ENCODE measurements around the gene FAHD2A.
"Not testable (repeated sequence)": the region's sequence is repeated elsewhere in the genome, so short reads cannot be mapped to it uniquely, and the experiment has no call there.

The FAHD2A gene

DNA sequence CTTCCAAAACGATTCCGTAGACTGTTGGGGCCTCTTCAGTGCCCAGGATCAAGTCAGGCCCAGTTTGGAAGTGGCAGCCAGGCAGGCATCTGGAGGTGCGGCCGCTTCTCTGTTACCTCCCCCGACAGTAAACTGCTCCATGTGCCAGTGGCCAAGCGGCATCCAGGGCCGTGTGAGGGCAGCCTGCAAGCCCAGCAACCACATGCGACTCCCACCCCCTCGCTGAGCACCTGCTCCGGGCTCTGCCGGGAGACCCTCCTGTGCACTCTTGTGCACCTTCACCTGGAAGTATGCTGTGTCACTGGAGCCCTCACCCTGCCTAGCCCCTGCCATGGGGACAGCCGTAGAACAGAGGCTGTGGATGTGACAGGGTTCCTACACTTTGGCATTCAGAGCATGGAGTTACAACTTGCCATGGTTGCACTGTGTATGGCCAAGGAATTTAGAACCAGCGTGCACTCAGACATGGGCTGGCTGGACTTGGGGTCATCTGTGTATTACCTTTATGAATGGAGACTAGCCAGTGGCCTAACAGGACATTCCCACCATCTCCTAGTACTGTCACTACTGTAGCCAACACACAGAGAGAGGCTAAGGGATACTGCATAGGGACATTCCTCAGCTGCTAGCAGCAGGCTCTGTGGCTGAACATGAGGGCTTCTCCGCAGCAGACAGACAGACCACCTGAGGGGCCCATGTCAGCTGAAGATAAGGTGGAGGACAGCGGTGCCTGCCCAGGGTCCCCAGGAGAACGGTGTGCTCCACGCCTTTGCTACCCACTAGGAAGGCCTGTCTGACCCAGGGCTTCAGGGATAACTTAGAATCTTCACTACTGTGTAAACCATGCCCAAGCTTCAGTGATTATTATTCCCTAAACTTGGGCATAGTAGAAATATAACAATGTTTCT is 25.0 kb upstream of the FAHD2A start:
- no peak overlapping the region for H3K27ac ChIP-seq (ENCODE audit: low read length)
- H3K27me3 ChIP-seq (ENCODE audit: control insufficient read depth, insufficient read depth, low read length) = no peaks in the 10 kb centered on the region
- H3K9me3 ChIP-seq (ENCODE audit: control insufficient read depth, low read depth, low read length) = no peaks in the 10 kb centered on the region
- no peak overlapping the region for H3K4me3 ChIP-seq (ENCODE audit: low read length)
- no peaks in the 10 kb centered on the region for H3K4me1 ChIP-seq (ENCODE audit: control insufficient read depth, low read depth, low read length)
- H3K9ac ChIP-seq (ENCODE audit: low read length) = no peak overlapping the region
- no peaks in the 10 kb centered on the region for H3K36me3 ChIP-seq (ENCODE audit: control insufficient read depth, low read depth, low read length)

DNA sequence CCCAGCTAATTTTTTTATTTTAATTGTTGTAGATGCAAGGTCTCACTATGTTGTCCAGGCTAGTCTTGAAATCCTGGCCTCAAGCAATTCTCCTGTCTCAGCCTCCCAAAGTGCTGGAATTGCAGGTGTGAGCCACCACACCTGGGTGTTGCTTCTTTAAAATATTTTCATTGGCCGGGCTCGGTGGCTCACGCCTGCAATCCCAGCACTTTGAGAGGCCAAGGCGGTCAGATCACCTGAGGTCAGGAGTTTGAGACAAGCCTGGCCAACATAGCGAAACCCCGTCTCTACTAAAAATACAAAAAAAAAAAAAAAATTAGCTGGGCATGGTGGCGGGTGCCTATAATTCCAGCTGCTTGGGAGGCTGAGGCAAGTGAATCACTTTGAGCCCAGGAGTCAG is 24.2 kb upstream of the FAHD2A start:
- H3K4me3 ChIP-seq (ENCODE audit: low read length); H3K9me3 ChIP-seq (ENCODE audit: control insufficient read depth, low read depth, low read length); H3K4me1 ChIP-seq (ENCODE audit: control insufficient read depth, low read depth, low read length); H3K9ac ChIP-seq (ENCODE audit: low read length); H3K27ac ChIP-seq (ENCODE audit: low read length); H3K27me3 ChIP-seq (ENCODE audit: control insufficient read depth, insufficient read depth, low read length); H3K36me3 ChIP-seq (ENCODE audit: control insufficient read depth, low read depth, low read length): not testable (repeated sequence)

DNA sequence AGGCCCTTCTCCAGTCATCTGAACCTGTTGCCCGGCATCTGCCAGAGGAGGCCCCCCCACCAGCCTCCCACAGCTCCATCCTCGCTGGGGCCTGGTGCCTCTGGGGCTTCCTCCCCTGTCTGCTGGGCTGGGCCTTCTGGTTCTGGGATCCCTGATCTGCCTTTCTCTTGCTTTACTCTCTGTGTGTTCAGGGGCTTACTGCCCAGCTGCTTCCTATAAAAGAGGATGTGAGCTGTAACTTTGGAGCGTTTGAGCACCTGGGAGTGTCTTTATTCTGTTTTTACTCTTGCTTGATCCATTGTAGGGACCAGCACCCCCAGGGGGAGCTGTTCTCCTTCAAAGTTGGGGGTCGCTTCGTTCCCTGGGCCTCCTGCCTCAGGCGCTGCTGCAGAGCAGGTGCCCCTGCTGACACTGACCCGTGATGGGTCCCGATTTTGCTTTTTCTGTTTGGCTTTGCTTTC is 23.1 kb upstream of the FAHD2A start:
- H3K9me3 ChIP-seq (ENCODE audit: control insufficient read depth, low read depth, low read length) = no peaks in the 10 kb centered on the region
- H3K9ac ChIP-seq (ENCODE audit: low read length) = no peak overlapping the region
- no peaks in the 10 kb centered on the region for H3K36me3 ChIP-seq (ENCODE audit: control insufficient read depth, low read depth, low read length)
- no peaks in the 10 kb centered on the region for H3K4me1 ChIP-seq (ENCODE audit: control insufficient read depth, low read depth, low read length)
- H3K4me3 ChIP-seq (ENCODE audit: low read length) = no peak overlapping the region
- no peaks in the 10 kb centered on the region for H3K27me3 ChIP-seq (ENCODE audit: control insufficient read depth, insufficient read depth, low read length)
- H3K27ac ChIP-seq (ENCODE audit: low read length) = no peak overlapping the region

DNA sequence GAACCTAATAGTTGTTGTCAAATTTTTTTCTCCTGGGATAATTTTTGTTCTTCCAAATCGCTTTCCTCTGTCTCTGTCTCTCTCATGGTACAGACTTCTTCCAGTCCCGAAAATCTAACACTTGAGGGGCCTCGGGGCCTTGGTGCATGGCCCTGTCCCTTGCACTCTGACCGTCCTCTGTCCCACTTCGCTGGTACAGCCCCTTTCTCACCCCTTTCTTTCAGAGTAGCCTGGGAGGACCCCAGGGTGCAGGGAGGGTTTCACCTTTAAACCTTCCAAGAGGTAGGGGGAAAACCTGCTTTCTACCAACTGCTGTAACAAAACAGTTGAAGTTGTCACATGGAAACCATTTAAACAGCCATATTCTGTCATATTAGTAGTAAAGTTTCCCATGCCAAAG is 22.2 kb upstream of the FAHD2A start:
- Histone ChIP-seq H3K9me3 (ENCODE audit: control insufficient read depth, low read depth, low read length) (no peaks in the 10 kb centered on the region), H3K4me3 (ENCODE audit: low read length) (no peak overlapping the region)

DNA sequence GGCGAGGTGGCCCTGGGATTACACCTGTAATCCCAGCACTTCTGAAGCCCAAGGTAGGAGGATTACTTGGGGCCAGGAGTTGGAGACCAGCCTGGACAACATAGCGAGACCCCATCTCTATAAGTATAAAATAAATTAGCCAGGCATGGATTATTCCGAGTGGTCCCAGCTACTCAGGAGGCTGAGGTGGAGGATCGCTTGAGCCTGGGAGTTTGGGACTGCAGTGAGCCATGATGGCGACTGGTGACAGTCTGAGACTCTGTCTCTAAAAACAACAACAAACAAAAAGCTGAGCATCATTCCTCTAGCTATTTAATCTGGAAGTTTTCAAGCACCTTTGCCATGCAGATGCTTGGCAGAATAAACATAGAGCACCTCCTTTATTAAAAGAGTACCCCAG is 21.8 kb upstream of the FAHD2A start:
- H3K9ac ChIP-seq (ENCODE audit: low read length) = no peak overlapping the region
- H3K4me1 ChIP-seq (ENCODE audit: control insufficient read depth, low read depth, low read length) = no peaks in the 10 kb centered on the region
- no peak overlapping the region for H3K4me3 ChIP-seq (ENCODE audit: low read length)
- H3K27me3 ChIP-seq (ENCODE audit: control insufficient read depth, insufficient read depth, low read length) = no peaks in the 10 kb centered on the region
- no peaks in the 10 kb centered on the region for H3K36me3 ChIP-seq (ENCODE audit: control insufficient read depth, low read depth, low read length)
- H3K27ac ChIP-seq (ENCODE audit: low read length) = no peak overlapping the region
- H3K9me3 ChIP-seq (ENCODE audit: control insufficient read depth, low read depth, low read length) = no peaks in the 10 kb centered on the region

More for the DNA sequence above, 22.2 kb upstream of the FAHD2A start:
- H3K36me3 ChIP-seq (ENCODE audit: control insufficient read depth, low read depth, low read length) = no peaks in the 10 kb centered on the region
- H3K4me1 ChIP-seq (ENCODE audit: control insufficient read depth, low read depth, low read length) = no peaks in the 10 kb centered on the region
- no peaks in the 10 kb centered on the region for H3K27me3 ChIP-seq (ENCODE audit: control insufficient read depth, insufficient read depth, low read length)
- H3K9ac ChIP-seq (ENCODE audit: low read length) = no peak overlapping the region
- H3K27ac ChIP-seq (ENCODE audit: low read length) = no peak overlapping the region

DNA sequence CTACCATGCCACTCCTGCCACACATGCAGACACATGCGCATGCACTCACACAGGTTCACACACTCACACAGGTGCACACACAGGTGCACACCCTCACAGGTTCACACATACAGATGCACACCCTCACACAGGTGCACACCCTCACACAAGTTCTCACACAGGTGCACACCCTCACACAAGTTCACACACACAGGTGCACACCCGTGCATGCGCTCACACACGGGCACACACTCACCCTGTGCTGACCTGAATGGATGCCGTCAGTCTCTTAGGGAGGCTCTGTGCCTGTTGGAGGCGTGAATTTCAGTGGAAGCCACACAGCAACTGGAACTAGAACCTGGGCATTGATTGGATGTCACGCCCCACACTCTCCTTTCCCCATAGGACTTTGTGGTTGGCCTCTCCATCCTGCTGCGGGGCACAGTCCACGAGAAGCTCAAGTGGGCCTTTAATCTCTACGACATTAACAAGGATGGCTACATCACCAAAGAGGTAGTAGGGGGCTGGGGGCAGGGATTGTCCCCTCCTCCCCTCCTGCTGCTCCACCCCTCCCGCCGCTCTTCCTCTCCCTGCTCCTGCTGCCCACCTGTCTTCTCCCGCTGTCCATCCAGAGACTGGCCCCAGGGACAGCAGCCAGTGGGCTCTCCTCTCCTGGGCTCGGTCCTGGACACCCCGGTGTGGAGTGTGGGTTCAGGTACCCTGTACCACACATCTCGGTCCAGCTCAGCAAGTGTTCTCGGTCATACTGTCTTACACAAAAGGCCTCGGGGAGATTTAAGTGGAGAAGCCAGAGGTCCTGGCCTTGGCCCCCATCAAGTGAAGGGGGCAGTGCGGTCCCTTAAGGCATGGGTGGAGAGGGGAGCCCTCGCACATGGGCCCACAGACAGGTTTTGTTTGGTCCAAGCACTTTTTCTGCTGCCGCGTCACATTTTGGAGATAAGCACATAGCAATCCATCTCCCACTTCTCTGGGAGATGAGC is 21.0 kb upstream of the FAHD2A start:
- Histone ChIP-seq H3K36me3 (ENCODE audit: control insufficient read depth, low read depth, low read length) (no peaks in the 10 kb centered on the region), H3K9me3 (ENCODE audit: control insufficient read depth, low read depth, low read length) (no peaks in the 10 kb centered on the region), H3K9ac (ENCODE audit: low read length) (no peak overlapping the region), H3K27me3 (ENCODE audit: control insufficient read depth, insufficient read depth, low read length) (no peaks in the 10 kb centered on the region), H3K4me1 (ENCODE audit: control insufficient read depth, low read depth, low read length) (no peaks in the 10 kb centered on the region), H3K4me3 (ENCODE audit: low read length) (no peak overlapping the region), H3K27ac (ENCODE audit: low read length) (no peak overlapping the region)

DNA sequence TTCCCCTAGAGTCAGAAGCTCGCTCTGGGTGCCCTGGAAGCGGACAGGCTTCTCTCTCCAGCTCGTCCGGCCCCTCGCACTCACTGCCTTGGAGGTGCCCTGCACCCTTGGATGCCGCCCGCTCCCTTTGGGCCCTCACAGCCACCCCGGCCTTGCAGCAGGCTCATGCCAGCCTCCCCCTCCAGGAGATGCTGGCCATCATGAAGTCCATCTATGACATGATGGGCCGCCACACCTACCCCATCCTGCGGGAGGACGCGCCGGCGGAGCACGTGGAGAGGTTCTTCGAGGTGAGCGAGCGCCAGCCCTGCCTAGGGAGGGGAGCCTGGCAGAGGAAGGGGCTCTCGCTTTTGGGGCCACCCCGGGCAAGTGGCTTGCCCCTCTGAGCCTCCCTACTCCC is 20.3 kb upstream of the FAHD2A start:
- Histone ChIP-seq H3K27me3 (ENCODE audit: control insufficient read depth, insufficient read depth, low read length) (no peaks in the 10 kb centered on the region), H3K4me3 (ENCODE audit: low read length) (no peak overlapping the region), H3K27ac (ENCODE audit: low read length) (no peak overlapping the region), H3K9ac (ENCODE audit: low read length) (no peak overlapping the region), H3K36me3 (ENCODE audit: control insufficient read depth, low read depth, low read length) (no peaks in the 10 kb centered on the region), H3K9me3 (ENCODE audit: control insufficient read depth, low read depth, low read length) (no peaks in the 10 kb centered on the region), H3K4me1 (ENCODE audit: control insufficient read depth, low read depth, low read length) (no peaks in the 10 kb centered on the region)

DNA sequence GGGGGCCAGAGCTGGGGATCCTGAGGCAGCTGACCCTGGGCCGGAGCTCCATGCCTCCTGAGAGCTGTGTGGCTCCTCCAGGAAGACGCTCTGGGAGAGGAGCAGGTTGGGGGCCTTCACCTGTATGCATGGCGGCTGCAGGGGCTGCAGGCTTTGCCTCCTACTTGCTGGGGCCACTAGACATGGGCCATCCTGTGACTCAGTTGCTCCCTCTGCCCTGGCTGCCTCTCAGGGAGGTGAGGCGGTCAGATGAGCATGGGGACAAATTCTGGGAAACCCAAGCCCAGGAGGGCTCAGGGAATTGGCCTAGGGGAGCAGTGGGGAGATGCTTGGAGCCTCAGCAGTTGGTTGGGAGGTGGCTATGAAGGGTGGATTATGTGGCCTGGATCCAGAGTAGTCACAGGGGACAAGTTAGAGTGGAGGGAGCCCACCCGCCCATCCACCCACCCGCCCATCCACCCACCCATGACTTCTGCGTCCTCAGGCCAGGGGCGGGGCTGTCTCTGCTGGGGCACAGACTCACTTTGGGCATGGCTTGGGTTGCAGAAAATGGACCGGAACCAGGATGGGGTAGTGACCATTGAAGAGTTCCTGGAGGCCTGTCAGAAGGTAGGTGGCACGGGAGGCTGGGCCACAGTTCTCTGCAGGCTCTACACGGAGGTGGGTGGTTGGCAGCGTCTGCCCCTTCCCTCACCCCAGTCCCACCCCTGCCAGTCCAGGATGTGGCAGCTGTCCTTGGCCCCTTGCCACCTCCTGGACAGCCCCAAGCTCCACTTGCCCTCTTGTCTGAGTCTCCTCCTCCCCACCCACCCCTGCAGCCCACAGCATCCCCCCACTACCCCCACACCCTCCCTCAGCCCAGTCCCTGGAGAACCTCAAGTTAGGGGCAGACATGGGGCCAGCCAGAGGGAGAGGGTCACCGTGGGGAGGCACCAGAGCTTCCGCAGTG is 19.5 kb upstream of the FAHD2A start:
- Histone ChIP-seq H3K27ac (ENCODE audit: low read length) (no peak overlapping the region), H3K36me3 (ENCODE audit: control insufficient read depth, low read depth, low read length) (no peaks in the 10 kb centered on the region), H3K4me1 (ENCODE audit: control insufficient read depth, low read depth, low read length) (no peaks in the 10 kb centered on the region), H3K27me3 (ENCODE audit: control insufficient read depth, insufficient read depth, low read length) (no peaks in the 10 kb centered on the region), H3K9me3 (ENCODE audit: control insufficient read depth, low read depth, low read length) (no peaks in the 10 kb centered on the region), H3K4me3 (ENCODE audit: low read length) (no peak overlapping the region), H3K9ac (ENCODE audit: low read length) (no peak overlapping the region)

DNA sequence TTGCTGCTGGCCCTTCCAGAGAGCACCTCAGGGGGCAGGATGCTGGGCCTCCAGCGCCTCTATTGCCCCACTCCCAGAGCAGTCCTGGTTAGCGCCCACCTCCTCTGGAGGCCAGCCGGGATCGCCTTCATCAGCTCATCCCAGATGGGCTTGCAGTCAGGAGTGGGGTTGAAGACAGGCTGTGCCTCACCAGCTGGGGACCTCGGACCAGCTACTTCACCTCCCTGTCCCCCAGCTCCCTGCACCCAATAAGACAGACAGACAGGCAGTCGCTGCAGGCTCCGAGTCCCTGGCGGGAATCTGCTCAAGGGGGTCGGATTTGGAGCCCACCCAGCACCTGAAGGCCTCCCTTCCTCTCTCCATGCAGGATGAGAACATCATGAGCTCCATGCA is 18.9 kb upstream of the FAHD2A start:
- H3K27me3 ChIP-seq (ENCODE audit: control insufficient read depth, insufficient read depth, low read length) = peaks cover 4% of the 10 kb centered on the region
- H3K4me3 ChIP-seq (ENCODE audit: low read length) = no peak overlapping the region
- no peaks in the 10 kb centered on the region for H3K36me3 ChIP-seq (ENCODE audit: control insufficient read depth, low read depth, low read length)
- H3K9me3 ChIP-seq (ENCODE audit: control insufficient read depth, low read depth, low read length) = no peaks in the 10 kb centered on the region
- H3K27ac ChIP-seq (ENCODE audit: low read length) = no peak overlapping the region
- no peaks in the 10 kb centered on the region for H3K4me1 ChIP-seq (ENCODE audit: control insufficient read depth, low read depth, low read length)
- no peak overlapping the region for H3K9ac ChIP-seq (ENCODE audit: low read length)

DNA sequence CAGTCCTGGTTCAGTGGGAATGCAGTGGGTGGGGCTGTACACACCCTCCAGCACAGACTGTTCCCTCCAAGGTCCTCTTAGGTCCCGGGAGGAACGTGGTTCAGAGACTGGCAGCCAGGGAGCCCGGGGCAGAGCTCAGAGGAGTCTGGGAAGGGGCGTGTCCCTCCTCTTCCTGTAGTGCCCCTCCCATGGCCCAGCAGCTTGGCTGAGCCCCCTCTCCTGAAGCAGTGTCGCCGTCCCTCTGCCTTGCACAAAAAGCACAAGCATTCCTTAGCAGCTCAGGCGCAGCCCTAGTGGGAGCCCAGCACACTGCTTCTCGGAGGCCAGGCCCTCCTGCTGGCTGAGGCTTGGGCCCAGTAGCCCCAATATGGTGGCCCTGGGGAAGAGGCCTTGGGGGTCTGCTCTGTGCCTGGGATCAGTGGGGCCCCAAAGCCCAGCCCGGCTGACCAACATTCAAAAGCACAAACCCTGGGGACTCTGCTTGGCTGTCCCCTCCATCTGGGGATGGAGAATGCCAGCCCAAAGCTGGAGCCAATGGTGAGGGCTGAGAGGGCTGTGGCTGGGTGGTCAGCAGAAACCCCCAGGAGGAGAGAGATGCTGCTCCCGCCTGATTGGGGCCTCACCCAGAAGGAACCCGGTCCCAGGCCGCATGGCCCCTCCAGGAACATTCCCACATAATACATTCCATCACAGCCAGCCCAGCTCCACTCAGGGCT is 17.5 kb upstream of the FAHD2A start:
- no peaks in the 10 kb centered on the region for H3K9me3 ChIP-seq (ENCODE audit: control insufficient read depth, low read depth, low read length)
- H3K27me3 ChIP-seq (ENCODE audit: control insufficient read depth, insufficient read depth, low read length) = peaks cover 4% of the 10 kb centered on the region
- H3K9ac ChIP-seq (ENCODE audit: low read length) = no peak overlapping the region
- no peak overlapping the region for H3K4me3 ChIP-seq (ENCODE audit: low read length)
- H3K4me1 ChIP-seq (ENCODE audit: control insufficient read depth, low read depth, low read length) = no peaks in the 10 kb centered on the region
- H3K27ac ChIP-seq (ENCODE audit: low read length) = no peak overlapping the region
- no peaks in the 10 kb centered on the region for H3K36me3 ChIP-seq (ENCODE audit: control insufficient read depth, low read depth, low read length)
